HEK293 (cell line): Measurements from ENCODE around the gene IQCH.

Source experiments
- CTCF ChIA-PET: fragments of 350-600 bp; formaldehyde crosslinking; extraction: SDS; loops from one replicate; lab custom pipeline; 2021; ENCODE audit warnings: antibody characterized with exemption; lab: Yijun Ruan, JAX
- POLR2A ChIA-PET: fragments of 300-600 bp; formaldehyde crosslinking; extraction: SDS; loops from one replicate; lab custom pipeline; 2020; ENCODE audit warnings: antibody characterized with exemption, inconsistent platforms; lab: Yijun Ruan, JAX
- H3K27ac ChIP-seq: fragments of 200-500 bp; sonication (Bioruptor generic); 2 replicates; pipeline ENCODE4 v1.5.1; 2014; ENCODE audit warnings: low read depth, low read length, control low read depth, inconsistent platforms; ENCODE audit errors: extremely low read depth
- H3K36me3 ChIP-seq, 2 experiments: fragments of 200-500 bp in 1 of 2; sonication (Bioruptor generic) in 1 of 2; 1 replicate in 1 of 2; 2 replicates in 1 of 2; pipeline ENCODE4 v1.5.1; 2014 to 2017; ENCODE audit warnings: inconsistent platforms in 2 of 2, low read length in 2 of 2; ENCODE audit not compliant: control insufficient read depth in 2 of 2, insufficient read depth in 1 of 2
- H3K4me1 ChIP-seq: fragments of 200-500 bp; sonication (Bioruptor generic); 2 replicates; pipeline ENCODE4 v1.5.1; 2014; ENCODE audit warnings: mild to moderate bottlenecking, low read length, inconsistent platforms; ENCODE audit not compliant: control insufficient read depth, insufficient read depth
- H3K4me3 ChIP-seq: 2 replicates; pipeline ENCODE4 v1.5.1; 2011; ENCODE audit warnings: low read depth, mild to moderate bottlenecking, control low read depth, low read length, moderate library complexity
- H3K9me3 ChIP-seq: fragments of 200-500 bp; sonication (Bioruptor generic); 2 replicates; pipeline ENCODE4 v1.5.1; 2014; ENCODE audit warnings: low read depth, low read length, inconsistent platforms; ENCODE audit not compliant: control insufficient read depth, insufficient read depth
- SETDB1 ChIP-seq: IDR thresholded peaks from one replicate; pipeline ENCODE4 v1.6.1; 2017; ENCODE audit warnings: mild to moderate bottlenecking, low read length, moderate library complexity, mixed read lengths; ENCODE audit not compliant: insufficient read length
- TRIM28 ChIP-seq: IDR thresholded peaks from 2 replicates; pipeline ENCODE4 v1.6.1; 2011; ENCODE audit warnings: low read length, control low read depth, borderline replicate concordance
- ZNF2 ChIP-seq: fragments of 450-650 bp; formaldehyde crosslinking; IDR thresholded peaks from 2 replicates; pipeline ENCODE4 v1.5.1; 2016; ENCODE audit warnings: missing biosample characterization, missing genetic modification characterization
- ZNF623 ChIP-seq: fragments of 450-650 bp; formaldehyde crosslinking; IDR thresholded peaks from 2 replicates; pipeline ENCODE4 v1.5.1; 2016; ENCODE audit warnings: missing biosample characterization, missing genetic modification characterization
- ZNF658 ChIP-seq: fragments of 450-650 bp; formaldehyde crosslinking; IDR thresholded peaks from 2 replicates; pipeline ENCODE4; 2016; ENCODE audit warnings: missing biosample characterization, missing genetic modification characterization
- ZSCAN16 ChIP-seq: fragments of 450-650 bp; formaldehyde crosslinking; IDR thresholded peaks from 2 replicates; pipeline ENCODE4 v1.5.1; 2016; ENCODE audit warnings: missing biosample characterization, missing genetic modification characterization
- ZSCAN23 ChIP-seq: fragments of 450-650 bp; formaldehyde crosslinking; IDR thresholded peaks from 2 replicates; pipeline ENCODE4 v1.5.1; 2016; ENCODE audit warnings: missing biosample characterization, missing genetic modification characterization
- TF ChIP-seq, protein P1 (sequence below): fragments of 450-650 bp; formaldehyde crosslinking; IDR thresholded peaks from 2 replicates; pipeline ENCODE4 v1.5.1; 2017; ENCODE audit warnings: missing biosample characterization, mild to moderate bottlenecking, missing genetic modification characterization, moderate library complexity
- TF ChIP-seq, protein P2 (sequence below): fragments of 450-650 bp; formaldehyde crosslinking; IDR thresholded peaks from 2 replicates; pipeline ENCODE4 v1.5.1; 2016; ENCODE audit warnings: missing biosample characterization, missing genetic modification characterization, borderline replicate concordance
- TF ChIP-seq, protein P3 (sequence below): sonication (generic); formaldehyde crosslinking; IDR thresholded peaks from 2 replicates; pipeline ENCODE4 v1.8.1; 2022; ENCODE audit warnings: mild to moderate bottlenecking, moderate library complexity, missing genetic modification reagents
- TF ChIP-seq, protein P4 (sequence below): fragments of 450-650 bp; IDR thresholded peaks from 2 replicates; pipeline ENCODE4 v1.5.1; 2018; ENCODE audit warnings: missing biosample characterization, missing genetic modification characterization
- TF ChIP-seq, protein P5 (sequence below): fragments of 450-650 bp; formaldehyde crosslinking; IDR thresholded peaks from 2 replicates; pipeline ENCODE4 v1.5.1; 2016; ENCODE audit warnings: missing biosample characterization, missing genetic modification characterization

IQCH gene

DNA sequence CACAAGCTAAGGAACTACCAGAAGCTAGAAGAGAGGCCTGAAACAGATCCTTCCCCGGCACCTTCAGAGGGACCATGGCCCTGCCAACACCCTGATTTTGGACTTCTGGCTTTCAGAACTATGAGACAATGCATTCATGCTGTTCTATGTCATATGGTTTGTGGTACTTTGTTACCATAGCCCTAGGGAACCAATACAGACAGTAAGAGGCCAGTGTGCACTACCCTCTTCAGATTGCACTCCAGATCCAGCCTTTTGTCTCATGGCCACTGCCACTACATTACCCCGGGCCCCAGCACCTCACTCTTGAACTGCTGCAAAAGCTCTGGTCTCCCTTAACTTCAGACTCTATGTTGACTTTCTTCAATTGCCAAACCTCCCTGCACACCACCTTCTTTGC is 24.1 kb upstream of the IQCH start:
- Histone ChIP-seq H3K4me1 (no peaks in the 10 kb centered on the region), H3K27ac (no peak overlapping the region), H3K9me3 (no peaks in the 10 kb centered on the region), H3K36me3 (peaks cover 43 to 57% of the 10 kb centered on the region in 2 experiments), H3K4me3 (no peak overlapping the region)
- ChIA-PET POLR2A (no interaction called here), CTCF (interaction anchor here (0.6 to 2.1 kb wide), 2 partner anchors 9 to 50 kb away, joined by 3 to 13 read pairs; no protein-coding TSS in a partner anchor)
- TF ChIP-seq, protein P1, sequence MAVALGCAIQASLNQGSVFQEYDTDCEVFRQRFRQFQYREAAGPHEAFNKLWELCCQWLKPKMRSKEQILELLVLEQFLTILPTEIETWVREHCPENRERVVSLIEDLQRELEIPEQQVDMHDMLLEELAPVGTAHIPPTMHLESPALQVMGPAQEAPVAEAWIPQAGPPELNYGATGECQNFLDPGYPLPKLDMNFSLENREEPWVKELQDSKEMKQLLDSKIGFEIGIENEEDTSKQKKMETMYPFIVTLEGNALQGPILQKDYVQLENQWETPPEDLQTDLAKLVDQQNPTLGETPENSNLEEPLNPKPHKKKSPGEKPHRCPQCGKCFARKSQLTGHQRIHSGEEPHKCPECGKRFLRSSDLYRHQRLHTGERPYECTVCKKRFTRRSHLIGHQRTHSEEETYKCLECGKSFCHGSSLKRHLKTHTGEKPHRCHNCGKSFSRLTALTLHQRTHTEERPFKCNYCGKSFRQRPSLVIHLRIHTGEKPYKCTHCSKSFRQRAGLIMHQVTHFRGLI (tag by site-specific recombination), result no peak
- TF ChIP-seq ZNF2 (no peak), ZNF658 (no peak), SETDB1 (no peak), ZNF623 (tag by site-specific recombination) (no peak), ZSCAN16 (tag by site-specific recombination) (no peak), ZSCAN23 (tag by site-specific recombination) (no peak)
- TF ChIP-seq, protein P2, sequence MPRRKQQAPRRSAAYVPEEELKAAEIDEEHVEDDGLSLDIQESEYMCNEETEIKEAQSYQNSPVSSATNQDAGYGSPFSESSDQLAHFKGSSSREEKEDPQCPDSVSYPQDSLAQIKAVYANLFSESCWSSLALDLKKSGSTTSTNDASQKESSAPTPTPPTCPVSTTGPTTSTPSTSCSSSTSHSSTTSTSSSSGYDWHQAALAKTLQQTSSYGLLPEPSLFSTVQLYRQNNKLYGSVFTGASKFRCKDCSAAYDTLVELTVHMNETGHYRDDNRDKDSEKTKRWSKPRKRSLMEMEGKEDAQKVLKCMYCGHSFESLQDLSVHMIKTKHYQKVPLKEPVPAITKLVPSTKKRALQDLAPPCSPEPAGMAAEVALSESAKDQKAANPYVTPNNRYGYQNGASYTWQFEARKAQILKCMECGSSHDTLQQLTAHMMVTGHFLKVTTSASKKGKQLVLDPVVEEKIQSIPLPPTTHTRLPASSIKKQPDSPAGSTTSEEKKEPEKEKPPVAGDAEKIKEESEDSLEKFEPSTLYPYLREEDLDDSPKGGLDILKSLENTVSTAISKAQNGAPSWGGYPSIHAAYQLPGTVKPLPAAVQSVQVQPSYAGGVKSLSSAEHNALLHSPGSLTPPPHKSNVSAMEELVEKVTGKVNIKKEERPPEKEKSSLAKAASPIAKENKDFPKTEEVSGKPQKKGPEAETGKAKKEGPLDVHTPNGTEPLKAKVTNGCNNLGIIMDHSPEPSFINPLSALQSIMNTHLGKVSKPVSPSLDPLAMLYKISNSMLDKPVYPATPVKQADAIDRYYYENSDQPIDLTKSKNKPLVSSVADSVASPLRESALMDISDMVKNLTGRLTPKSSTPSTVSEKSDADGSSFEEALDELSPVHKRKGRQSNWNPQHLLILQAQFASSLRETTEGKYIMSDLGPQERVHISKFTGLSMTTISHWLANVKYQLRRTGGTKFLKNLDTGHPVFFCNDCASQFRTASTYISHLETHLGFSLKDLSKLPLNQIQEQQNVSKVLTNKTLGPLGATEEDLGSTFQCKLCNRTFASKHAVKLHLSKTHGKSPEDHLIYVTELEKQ (tag by site-specific recombination), result no peak
- TF ChIP-seq, protein P3, sequence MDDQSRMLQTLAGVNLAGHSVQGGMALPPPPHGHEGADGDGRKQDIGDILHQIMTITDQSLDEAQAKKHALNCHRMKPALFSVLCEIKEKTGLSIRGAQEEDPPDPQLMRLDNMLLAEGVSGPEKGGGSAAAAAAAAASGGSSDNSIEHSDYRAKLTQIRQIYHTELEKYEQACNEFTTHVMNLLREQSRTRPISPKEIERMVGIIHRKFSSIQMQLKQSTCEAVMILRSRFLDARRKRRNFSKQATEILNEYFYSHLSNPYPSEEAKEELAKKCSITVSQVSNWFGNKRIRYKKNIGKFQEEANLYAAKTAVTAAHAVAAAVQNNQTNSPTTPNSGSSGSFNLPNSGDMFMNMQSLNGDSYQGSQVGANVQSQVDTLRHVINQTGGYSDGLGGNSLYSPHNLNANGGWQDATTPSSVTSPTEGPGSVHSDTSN, result no peak
- TF ChIP-seq, protein P4, sequence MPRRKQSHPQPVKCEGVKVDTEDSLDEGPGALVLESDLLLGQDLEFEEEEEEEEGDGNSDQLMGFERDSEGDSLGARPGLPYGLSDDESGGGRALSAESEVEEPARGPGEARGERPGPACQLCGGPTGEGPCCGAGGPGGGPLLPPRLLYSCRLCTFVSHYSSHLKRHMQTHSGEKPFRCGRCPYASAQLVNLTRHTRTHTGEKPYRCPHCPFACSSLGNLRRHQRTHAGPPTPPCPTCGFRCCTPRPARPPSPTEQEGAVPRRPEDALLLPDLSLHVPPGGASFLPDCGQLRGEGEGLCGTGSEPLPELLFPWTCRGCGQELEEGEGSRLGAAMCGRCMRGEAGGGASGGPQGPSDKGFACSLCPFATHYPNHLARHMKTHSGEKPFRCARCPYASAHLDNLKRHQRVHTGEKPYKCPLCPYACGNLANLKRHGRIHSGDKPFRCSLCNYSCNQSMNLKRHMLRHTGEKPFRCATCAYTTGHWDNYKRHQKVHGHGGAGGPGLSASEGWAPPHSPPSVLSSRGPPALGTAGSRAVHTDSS (tag by site-specific recombination), result no peak

DNA sequence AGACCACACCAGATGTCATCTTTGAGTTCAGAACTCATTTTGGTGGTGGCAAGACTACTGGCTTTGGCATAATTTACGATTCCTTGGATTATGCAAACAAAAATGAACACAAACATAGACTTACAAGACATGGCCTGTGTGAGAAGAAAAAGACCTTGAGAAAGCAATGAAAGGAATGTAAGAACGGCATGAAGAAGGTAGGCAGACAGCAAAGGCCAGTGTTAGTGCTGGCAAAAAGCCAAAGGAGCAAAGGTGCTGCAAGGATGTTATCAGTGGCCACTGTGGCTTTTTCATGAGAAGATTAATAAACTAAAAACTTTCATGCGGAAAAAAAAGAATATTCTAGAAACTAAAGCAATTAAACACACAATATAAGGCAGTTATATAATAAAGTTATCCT is 22.0 kb upstream of the IQCH start:
- Histone ChIP-seq H3K4me3 (no peak overlapping the region), H3K36me3 (peaks cover 35 to 56% of the 10 kb centered on the region in 2 experiments), H3K4me1 (no peaks in the 10 kb centered on the region), H3K27ac (no peak overlapping the region), H3K9me3 (no peaks in the 10 kb centered on the region)
- POLR2A ChIA-PET, result no interaction called here
- TF ChIP-seq, protein P5, sequence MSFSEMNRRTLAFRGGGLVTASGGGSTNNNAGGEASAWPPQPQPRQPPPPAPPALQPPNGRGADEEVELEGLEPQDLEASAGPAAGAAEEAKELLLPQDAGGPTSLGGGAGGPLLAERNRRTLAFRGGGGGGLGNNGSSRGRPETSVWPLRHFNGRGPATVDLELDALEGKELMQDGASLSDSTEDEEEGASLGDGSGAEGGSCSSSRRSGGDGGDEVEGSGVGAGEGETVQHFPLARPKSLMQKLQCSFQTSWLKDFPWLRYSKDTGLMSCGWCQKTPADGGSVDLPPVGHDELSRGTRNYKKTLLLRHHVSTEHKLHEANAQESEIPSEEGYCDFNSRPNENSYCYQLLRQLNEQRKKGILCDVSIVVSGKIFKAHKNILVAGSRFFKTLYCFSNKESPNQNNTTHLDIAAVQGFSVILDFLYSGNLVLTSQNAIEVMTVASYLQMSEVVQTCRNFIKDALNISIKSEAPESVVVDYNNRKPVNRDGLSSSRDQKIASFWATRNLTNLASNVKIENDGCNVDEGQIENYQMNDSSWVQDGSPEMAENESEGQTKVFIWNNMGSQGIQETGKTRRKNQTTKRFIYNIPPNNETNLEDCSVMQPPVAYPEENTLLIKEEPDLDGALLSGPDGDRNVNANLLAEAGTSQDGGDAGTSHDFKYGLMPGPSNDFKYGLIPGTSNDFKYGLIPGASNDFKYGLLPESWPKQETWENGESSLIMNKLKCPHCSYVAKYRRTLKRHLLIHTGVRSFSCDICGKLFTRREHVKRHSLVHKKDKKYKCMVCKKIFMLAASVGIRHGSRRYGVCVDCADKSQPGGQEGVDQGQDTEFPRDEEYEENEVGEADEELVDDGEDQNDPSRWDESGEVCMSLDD, result no peak
- no peak for TF ChIP-seq TRIM28
- CTCF ChIA-PET, result interaction anchor here (0.6 to 0.7 kb wide), 2 partner anchors 25 to 206 kb away, joined by 3 to 5 read pairs; no protein-coding TSS in a partner anchor
